HL-60 (cell line): Measurements from ENCODE around the gene MATR3.

Experiments
- DNase-seq, 2 experiments: peaks; one replicate each; pipeline ENCODE4 v3.0.0-alpha.2; 2010 to 2020; ENCODE audit warnings: low read depth in 1 of 2, low spot score in 1 of 2
- H3K27ac ChIP-seq: fragments of 250-450 bp; sonication (Bioruptor Pico); replicated peaks from 2 replicates; pipeline ENCODE4 v1.5.1; 2020; ENCODE audit warnings: mild to moderate bottlenecking, moderate library complexity
- H3K27me3 ChIP-seq: fragments of 250-450 bp; sonication (Bioruptor Pico); 2 replicates; pipeline ENCODE4 v1.5.1; 2021; ENCODE audit warnings: mild to moderate bottlenecking, moderate library complexity; ENCODE audit not compliant: insufficient read depth, poor library complexity, severe bottlenecking
- H3K4me3 ChIP-seq: replicated peaks from 2 replicates; pipeline ENCODE4 v1.5.1; 2011; ENCODE audit warnings: mild to moderate bottlenecking, control low read depth, low read length; ENCODE audit not compliant: insufficient read depth
- CTCF ChIP-seq: IDR thresholded peaks from one replicate; pipeline ENCODE4 v1.5.1; 2011; ENCODE audit warnings: low read length, control low read depth, inconsistent platforms; ENCODE audit not compliant: insufficient read depth
- GABPA ChIP-seq: IDR thresholded peaks from 2 replicates; pipeline ENCODE4 v1.6.1; 2012; ENCODE audit warnings: low read depth
- POLR2AphosphoS5 ChIP-seq: IDR thresholded peaks from 2 replicates; pipeline ENCODE4 v1.6.1; 2012; ENCODE audit warnings: low read depth
- REST ChIP-seq: IDR thresholded peaks from 2 replicates; pipeline ENCODE4 v1.6.1; 2012; ENCODE audit warnings: low read depth; ENCODE audit not compliant: insufficient replicate concordance
- SPI1 ChIP-seq: IDR thresholded peaks from 2 replicates; pipeline ENCODE4 v1.6.1; 2012; ENCODE audit warnings: low read depth, mild to moderate bottlenecking, borderline replicate concordance

Gene MATR3

DNA sequence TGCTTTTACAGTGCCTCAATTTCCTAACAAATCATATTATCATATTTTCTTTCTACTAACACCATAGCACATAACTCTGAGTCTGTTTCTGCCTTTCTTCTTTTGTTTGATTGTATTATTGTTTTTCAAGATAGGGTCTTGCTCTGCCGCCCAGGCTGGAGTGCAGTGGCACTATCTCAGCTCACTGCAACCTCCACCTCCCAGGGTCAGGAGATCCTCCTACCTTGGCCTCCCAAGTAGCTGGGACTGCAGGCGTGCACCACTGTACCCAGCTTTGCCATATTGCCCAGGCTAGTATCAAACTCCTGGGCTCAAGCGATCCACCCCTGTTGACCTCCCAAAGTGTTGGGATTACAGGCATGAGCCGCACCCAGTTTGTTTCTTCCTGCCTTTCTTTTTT is 66.8 kb downstream of the MATR3 start:
- H3K27ac ChIP-seq = no peak overlapping the region
- DNase-seq = no peak
- no peaks in the 10 kb centered on the region for H3K27me3 ChIP-seq
- TF ChIP-seq SPI1 (no peak), POLR2AphosphoS5 (no peak), REST (no peak), GABPA (no peak), CTCF (no peak)
- H3K4me3 ChIP-seq = no peak overlapping the region

- Histone ChIP-seq H3K27me3 (no peaks in the 10 kb centered on the region), H3K27ac (no peak overlapping the region), H3K4me3 (no peak overlapping the region)
- DNase-seq = no peak
- no peak for TF ChIP-seq SPI1
- TF ChIP-seq REST = no peak
- TF ChIP-seq CTCF = no peak
- no peak for TF ChIP-seq POLR2AphosphoS5
- no peak for TF ChIP-seq GABPA
Observed at GRCh38 chr5:139361835-139362429, 68.4 kb downstream of the MATR3 start.

GRCh38 chr5:139363937-139364336 is 70.4 kb downstream of the MATR3 start:
- TF ChIP-seq CTCF (no peak), POLR2AphosphoS5 (no peak), GABPA (no peak), REST (no peak), SPI1 (no peak)
- H3K27me3 ChIP-seq = no peaks in the 10 kb centered on the region
- H3K27ac ChIP-seq = no peak overlapping the region

More at GRCh38 chr5:139363937-139364336, 70.4 kb downstream of the MATR3 start:
- H3K4me3 ChIP-seq = no peak overlapping the region
- DNase-seq = no peak
